Measurements from ENCODE around the gene SKIC8. TPM values are rescaled to one million over a fixed set of nuclear protein-coding genes. Genes with fewer than 3 reads are reported as not detected.

The SKIC8 gene
- total RNA-seq, result 10 to 100 TPM; 35.4 to 41.7 (median 37.6) TPM
- long read RNA-seq, donor 1, transcript WDR61-201 (11 exons, 1,387 nt), result major isoform, 19 of 37 reads
- long read RNA-seq, donor 1, partial matches to known transcripts, result 1 of 37 reads
- long read RNA-seq, donor 1, other reads (novel, unspliced or antisense), result 15 of 37 reads
- long read RNA-seq, donor 2, transcript WDR61-201 (11 exons, 1,387 nt), result major isoform, 48 of 57 reads
- long read RNA-seq, donor 2, partial matches to known transcripts, result 3 of 57 reads
- long read RNA-seq, donor 2, other reads (novel, unspliced or antisense), result 6 of 57 reads

DNA sequence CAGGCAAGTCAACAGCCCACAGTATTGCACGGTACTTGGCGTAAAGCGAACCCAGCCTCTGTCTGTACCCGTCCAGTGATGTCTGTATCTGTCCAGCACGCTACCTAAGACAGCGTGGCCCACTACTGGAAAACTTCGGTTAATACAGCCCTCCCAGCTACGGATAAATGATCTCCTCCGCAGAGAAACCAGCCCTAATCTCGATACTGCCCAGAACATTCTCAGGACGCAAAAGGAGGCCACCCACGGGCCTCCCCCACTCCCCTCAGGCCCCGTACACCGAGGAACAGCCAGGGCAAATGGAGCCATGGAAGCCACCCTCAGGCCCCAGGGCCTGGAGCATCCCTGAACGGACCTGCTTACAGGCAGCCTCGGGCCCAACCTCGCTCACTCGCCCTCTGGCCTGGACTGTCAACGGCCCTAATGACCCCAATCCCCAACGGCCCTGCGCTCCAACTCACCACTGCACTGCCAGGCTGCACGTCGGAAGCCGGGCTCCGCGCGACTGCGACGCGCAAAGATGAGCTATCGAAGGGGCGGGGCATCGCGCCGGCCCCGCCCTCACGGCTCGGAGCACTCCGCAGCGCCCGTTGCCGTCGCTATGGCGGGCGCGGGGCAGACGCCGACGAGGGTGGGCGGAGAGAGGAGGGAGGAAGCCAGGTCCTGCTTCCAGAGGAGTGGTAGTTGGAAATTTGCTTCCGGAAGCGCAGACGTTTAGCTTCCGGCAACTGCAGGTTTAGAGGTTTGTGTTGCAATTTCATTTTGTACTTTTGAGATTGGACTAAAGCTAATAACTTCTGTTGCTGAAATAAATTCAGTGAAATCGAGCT lies at the start of gene SKIC8:
SKIC8 (minus strand) TSS at position 509 of the 830 bp plus-strand sequence. CDS start 3,923 bp downstream, outside the sequence.
- Histone ChIP-seq H3K36me3 (ENCODE audit: low read depth) (no peaks in the 10 kb centered on the region), H3K4me1 (ENCODE audit: low read depth) (peaks cover 10% of the 10 kb centered on the region), H3K4me3 (peak within 1 kb of the TSS; percentile 52), H3K9me3 (no peaks in the 10 kb centered on the region)
- TF ChIP-seq, protein P1, sequence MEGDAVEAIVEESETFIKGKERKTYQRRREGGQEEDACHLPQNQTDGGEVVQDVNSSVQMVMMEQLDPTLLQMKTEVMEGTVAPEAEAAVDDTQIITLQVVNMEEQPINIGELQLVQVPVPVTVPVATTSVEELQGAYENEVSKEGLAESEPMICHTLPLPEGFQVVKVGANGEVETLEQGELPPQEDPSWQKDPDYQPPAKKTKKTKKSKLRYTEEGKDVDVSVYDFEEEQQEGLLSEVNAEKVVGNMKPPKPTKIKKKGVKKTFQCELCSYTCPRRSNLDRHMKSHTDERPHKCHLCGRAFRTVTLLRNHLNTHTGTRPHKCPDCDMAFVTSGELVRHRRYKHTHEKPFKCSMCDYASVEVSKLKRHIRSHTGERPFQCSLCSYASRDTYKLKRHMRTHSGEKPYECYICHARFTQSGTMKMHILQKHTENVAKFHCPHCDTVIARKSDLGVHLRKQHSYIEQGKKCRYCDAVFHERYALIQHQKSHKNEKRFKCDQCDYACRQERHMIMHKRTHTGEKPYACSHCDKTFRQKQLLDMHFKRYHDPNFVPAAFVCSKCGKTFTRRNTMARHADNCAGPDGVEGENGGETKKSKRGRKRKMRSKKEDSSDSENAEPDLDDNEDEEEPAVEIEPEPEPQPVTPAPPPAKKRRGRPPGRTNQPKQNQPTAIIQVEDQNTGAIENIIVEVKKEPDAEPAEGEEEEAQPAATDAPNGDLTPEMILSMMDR (IDR thresholded peaks at IDR 0.05), result no peak
- DNase-seq, result peak; percentile 93 to 96 (median 95)
- ATAC-seq, result peak; percentile 100
- intact Hi-C loops (cut with DNase I, micrococcal nuclease), result no loop called here

DNA sequence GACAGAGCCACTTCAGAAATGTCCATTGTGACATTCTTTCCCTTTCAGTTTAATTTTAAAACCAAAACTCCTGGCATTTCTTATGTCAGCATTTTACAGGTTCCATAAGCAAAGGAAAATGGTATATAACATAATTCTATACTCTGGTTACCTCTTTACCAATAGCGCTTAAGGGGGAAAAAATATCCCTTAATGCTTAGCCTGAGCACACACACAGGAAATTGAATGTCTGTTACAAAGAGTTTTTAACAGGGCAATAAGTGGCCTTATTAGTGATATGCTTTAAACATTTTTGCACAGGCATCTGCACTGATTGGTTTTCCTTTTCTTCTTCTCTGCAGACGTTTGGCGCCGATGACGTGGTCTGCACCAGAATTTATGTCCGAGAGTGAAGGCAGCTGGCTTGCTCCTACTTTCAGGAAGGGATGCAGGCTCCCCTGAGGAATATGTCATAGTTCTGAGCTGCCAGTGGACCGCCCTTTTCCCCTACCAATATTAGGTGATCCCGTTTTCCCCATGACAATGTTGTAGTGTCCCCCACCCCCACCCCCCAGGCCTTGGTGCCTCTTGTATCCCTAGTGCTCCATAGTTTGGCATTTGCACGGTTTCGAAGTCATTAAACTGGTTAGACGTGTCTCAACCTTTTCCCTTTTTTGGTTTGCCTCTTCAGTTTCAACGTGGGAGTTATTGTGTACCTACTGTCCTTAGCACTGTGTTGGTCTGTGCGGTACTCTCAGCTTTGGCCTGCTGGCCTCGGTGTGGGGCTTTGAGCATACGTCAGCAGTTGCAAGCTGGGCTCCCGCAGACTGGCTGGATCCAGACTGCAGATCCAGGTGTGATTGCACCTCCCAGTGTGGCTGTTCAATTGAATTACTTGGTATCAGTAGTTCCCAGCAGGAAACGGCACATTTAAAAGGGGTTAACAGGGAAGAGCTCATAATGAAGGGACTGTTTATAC lies 48.5 kb upstream of the SKIC8 start:
- Histone ChIP-seq H3K4me3 (no peak overlapping the region), H3K9me3 (no peaks in the 10 kb centered on the region), H3K36me3 (ENCODE audit: low read depth) (no peaks in the 10 kb centered on the region), H3K4me1 (ENCODE audit: low read depth) (no peaks in the 10 kb centered on the region)
- peak; percentile 46 for ATAC-seq
- TF ChIP-seq, protein P1 (IDR thresholded peaks at IDR 0.05), result no peak
- intact Hi-C loops (cut with DNase I, micrococcal nuclease), result no loop called here
- DNase-seq, result no peak

DNA sequence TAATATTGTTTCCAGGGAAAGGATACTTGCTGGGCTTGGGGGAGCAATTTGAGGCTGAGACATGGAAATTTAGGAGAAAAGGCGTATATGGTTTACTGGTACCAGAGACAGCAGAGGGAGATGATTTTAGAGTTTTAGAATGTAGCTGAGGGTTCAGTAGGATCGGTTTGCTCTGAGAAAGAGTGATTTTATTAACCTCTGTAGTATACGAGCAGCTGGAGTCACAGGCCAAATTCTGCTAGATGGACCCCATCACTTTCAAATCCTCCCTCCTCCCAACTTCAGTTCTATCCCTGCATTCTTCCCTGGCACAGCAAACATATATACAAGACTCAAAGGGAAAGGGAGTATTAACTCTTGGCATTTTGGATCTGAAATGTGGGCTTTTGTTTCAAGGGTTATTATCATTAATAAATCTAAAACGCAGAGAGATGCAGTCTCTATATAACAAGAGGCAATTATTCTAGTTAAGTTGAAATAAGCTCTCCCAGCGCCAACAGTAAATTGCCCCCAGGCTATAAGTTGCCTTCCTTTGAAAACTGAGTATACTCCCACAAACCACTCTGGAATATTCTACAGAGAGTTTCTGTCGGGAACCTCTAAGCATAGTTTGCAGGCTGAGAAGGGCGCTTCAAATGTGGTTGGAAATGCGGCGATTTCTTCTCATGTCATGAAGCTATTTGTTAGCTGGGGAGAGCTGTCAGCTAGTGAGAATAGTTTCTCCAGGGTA lies 46.2 kb upstream of the SKIC8 start:
- no peak overlapping the region for H3K4me3 ChIP-seq
- DNase-seq, result no peak
- H3K36me3 ChIP-seq (ENCODE audit: low read depth), result no peaks in the 10 kb centered on the region
- TF ChIP-seq, protein P1 (IDR thresholded peaks at IDR 0.05), result no peak
- peaks cover 5% of the 10 kb centered on the region for H3K4me1 ChIP-seq (ENCODE audit: low read depth)
- H3K9me3 ChIP-seq, result no peaks in the 10 kb centered on the region
- no peak for ATAC-seq
- intact Hi-C loops (cut with DNase I, micrococcal nuclease), result no loop called here

DNA sequence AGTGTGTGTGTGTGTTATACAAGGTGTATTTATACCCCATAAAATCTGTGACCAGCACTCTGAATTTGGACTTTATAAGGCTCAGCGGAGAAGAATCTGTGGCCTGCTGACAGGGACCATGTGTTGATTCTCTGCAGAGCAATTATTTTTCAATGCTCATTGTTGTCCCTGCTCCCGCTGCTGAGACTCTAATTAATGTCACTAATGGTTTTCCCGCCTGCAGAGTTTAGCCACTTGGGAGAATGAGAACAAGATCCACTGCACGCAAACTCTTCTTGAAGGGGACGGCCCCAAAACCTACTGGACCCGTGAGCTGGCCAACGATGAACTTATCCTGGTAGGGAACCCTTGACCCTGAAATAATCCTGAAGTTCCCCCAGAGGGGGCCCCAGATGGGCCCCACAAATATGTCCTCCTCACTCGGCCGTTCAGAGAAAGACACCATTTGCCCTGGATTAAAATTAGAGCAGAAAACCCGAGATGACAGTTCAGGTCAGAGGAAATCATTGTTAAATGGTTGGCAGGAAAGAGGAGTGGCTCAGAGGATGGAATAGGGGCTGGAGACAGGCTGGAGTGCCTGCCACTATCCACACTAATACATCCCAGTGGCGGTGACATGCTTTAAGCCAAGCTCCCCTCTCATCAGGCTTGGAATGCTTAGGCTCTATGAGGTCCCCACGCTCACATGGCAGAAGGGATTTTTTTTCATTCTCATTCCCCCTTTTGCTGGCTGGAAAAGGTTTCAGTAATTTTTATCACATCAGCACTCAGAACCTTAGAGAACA lies 44.1 kb upstream of the SKIC8 start:
- Histone ChIP-seq H3K9me3 (no peaks in the 10 kb centered on the region), H3K4me1 (ENCODE audit: low read depth) (peaks cover 12% of the 10 kb centered on the region), H3K36me3 (ENCODE audit: low read depth) (no peaks in the 10 kb centered on the region), H3K4me3 (no peak overlapping the region)
- TF ChIP-seq, protein P1 (IDR thresholded peaks at IDR 0.05), result no peak
- no peak for ATAC-seq
- intact Hi-C loops (cut with DNase I, micrococcal nuclease), result no loop called here
- DNase-seq, result no peak
